Adrenal gland (tissue), 12 donors: Measurements from ENCODE around the gene PNN. TPM values are rescaled to one million over a fixed set of nuclear protein-coding genes. Genes with fewer than 3 reads are reported as not detected.
"Not testable (repeated sequence)": the region's sequence is repeated elsewhere in the genome, so short reads cannot be mapped to it uniquely, and the experiment has no call there.

ENCODE experiments used
- DNase-seq, 7 donors: peaks; one replicate each; pipeline ENCODE4 v3.0.0-alpha.2; 2019 to 2020
- H3K27ac ChIP-seq, 5 donors: fragments of 200-600 bp; sonication (generic) in 4 of 5; 1 replicate in 3 of 5; 2 replicates in 2 of 5; pipeline versions ENCODE4 v1.5.1 to v1.8.0; 2016 to 2020; ENCODE audit warnings: mild to moderate bottlenecking in 1 of 5
- H3K27me3 ChIP-seq: fragments of 200-600 bp; 2 replicates; pipeline ENCODE4 v1.8.0; 2021
- H3K36me3 ChIP-seq, 2 donors: fragments of 200-600 bp; replicated peaks in 1 of 2; 1 replicate in 1 of 2; 2 replicates in 1 of 2; pipeline versions ENCODE4 v1.5.1 to v1.8.0; 2018 to 2022
- H3K4me1 ChIP-seq, 2 donors: fragments of 200-600 bp; replicated peaks in 1 of 2; 1 replicate in 1 of 2; 2 replicates in 1 of 2; pipeline versions ENCODE4 v1.5.1 to v1.8.0; 2018 to 2021
- H3K4me3 ChIP-seq, 4 donors: fragments of 200-600 bp; sonication (generic) in 3 of 4; one replicate each; pipeline ENCODE4 v1.5.1; 2016 to 2018
- H3K9me3 ChIP-seq, 3 donors: fragments of 200-600 bp; sonication (generic) in 1 of 3; replicated peaks in 1 of 3; 1 replicate in 2 of 3; 2 replicates in 1 of 3; pipeline versions ENCODE4 v1.5.1 to v1.8.0; 2016 to 2021
- CTCF ChIP-seq, 6 experiments: fragments of 450-650 bp in 4 of 6; fragments of 200-600 bp in 2 of 6; sonication (generic) in 1 of 6; IDR thresholded peaks; 1 replicate in 5 of 6; 2 replicates in 1 of 6; pipeline versions ENCODE4 v1.5.1 to v1.8.0; 2016 to 2021; ENCODE audit warnings: antibody characterized with exemption in 6 of 6, mild to moderate bottlenecking in 2 of 6, moderate library complexity in 1 of 6
- POLR2A ChIP-seq, 2 donors: fragments of 450-650 bp; IDR thresholded peaks; one replicate each; pipeline ENCODE4 v1.6.1; 2017; ENCODE audit warnings: antibody characterized with exemption in 2 of 2, mild to moderate bottlenecking in 2 of 2, moderate library complexity in 1 of 2
- WGBS, 4 donors: extraction: QIAGEN DNeasy Blood & Tissue Kit in 2 of 4; methylation state at CpG; one replicate each; pipeline versions ENCODE4 v1.1.5 to v1.1.7; 2013 to 2017; 5-methylcytosine and 5-hydroxymethylcytosine counted together
- intact Hi-C, 2 donors: fragments of 100-400 bp; cut with DNase I; formaldehyde crosslinking; loops; one replicate each; pipeline versions ENCODE4 v1.14.1 to v1.15.0; 2022 to 2023
- polyA plus RNA-seq, 3 donors: library from polyadenylated mRNA; stranded (reverse); fragments of 200-250 nt in 2 of 3; fragments of 350-450 nt in 1 of 3; fragmentation: Illumina TruSeq in 1 of 3; extraction: RNeasy Lipid Tissue Mini Kit (QIAGEN cat#74804) in 1 of 3; gene quantifications; one replicate each; pipeline ENCODE4 v1.2.3, GENCODE V29; 2013 to 2014
- total RNA-seq, 9 donors: library from RNA; depleted of rRNA in 4 of 9; stranded (reverse); fragments of >200 nt in 4 of 9; fragments of 120-200 nt in 1 of 9; fragmentation: NEBNext Ultra II Directional in 1 of 9; extraction: Animal tissue kit (Norgen Biotek cat#: 25700) in 1 of 9; gene quantifications; one replicate each; pipeline versions ENCODE4 v1.1.0 to v1.2.4, GENCODE V29; 2013 to 2023
- donor health status: healthy with polysubstance abuse.
- donor health status: Bipolar disorder and iron deficiency.
- donor health status: DM: yes; HTN: yes; CAD: no.
- donor health status: DM: no; HTN: no; CAD: no.
- donor health status: DM: no; HTN: no; CAD: no.
- donor health status: DM: yes; HTN: yes; CAD: no.

The PNN gene
- total and polyA plus RNA-seq, 12 donors: 11.3 to 86.0 (median 41.5) TPM

- no peak for DNase-seq
- H3K4me1 ChIP-seq: peaks cover 6 to 10% of the 10 kb centered on the region in 2 donors
- intact Hi-C loops: no loop called here
- no peaks in the 10 kb centered on the region for H3K36me3 ChIP-seq
- whole genome bisulfite sequencing, 4 donors: 75 to 92% (median 84%) methylated on average over 5 of the region's 5 CpGs
- TF ChIP-seq CTCF (IDR thresholded peaks at IDR 0.05) (no peak), POLR2A (IDR thresholded peaks at IDR 0.05) (no peak)
- no peak overlapping the region for H3K4me3 ChIP-seq
- no peak overlapping the region for H3K27ac ChIP-seq
- no peaks in the 10 kb centered on the region for H3K9me3 ChIP-seq
- no peaks in the 10 kb centered on the region for H3K27me3 ChIP-seq
Observed at GRCh38 chr14:39230416-39231035, 55.5 kb downstream of the PNN start.

- 88 to 91% (median 89%) methylated on average over 11 of the region's 11 CpGs for WGBS, 4 donors
- H3K9me3 ChIP-seq: not testable (repeated sequence)
Observed at GRCh38 chr14:39231751-39232553, 56.9 kb downstream of the PNN start.

More at GRCh38 chr14:39231751-39232553, 56.9 kb downstream of the PNN start:
- H3K36me3 ChIP-seq, intact Hi-C loops, H3K4me3 ChIP-seq, H3K27ac ChIP-seq, H3K27me3 ChIP-seq: not testable (repeated sequence)
- peak in 1 of 7 donors; percentile 17 for DNase-seq
- TF ChIP-seq CTCF (IDR thresholded peaks at IDR 0.05): peak in 2 of 6 experiments; percentile 24 to 43
- H3K4me1 ChIP-seq: peaks cover 6 to 10% of the 10 kb centered on the region in 2 donors

Other genes starting within 250 kb of the PNN start
- gene SEC23A, start 72.0 kb upstream of the PNN start, total RNA-seq: 100 to 1,000 TPM in 4 of 9 donors, 10 to 100 TPM in 5; 72.0 to 201 (median 98.5) TPM
- 10 to 100 TPM; 10.9 to 86.2 (median 15.5) TPM for gene SEC23A, start 72.0 kb upstream of the PNN start, polyA plus RNA-seq
- gene GEMIN2, start 60.9 kb upstream of the PNN start, total RNA-seq: 10 to 100 TPM in 5 of 9 donors, 1 to 10 TPM in 4; 1.1 to 21.2 (median 10.6) TPM
- gene GEMIN2, start 60.9 kb upstream of the PNN start, polyA plus RNA-seq: 10 to 100 TPM in 1 of 3 donors, 1 to 10 TPM in 2; 6.6 to 12.4 (median 8.5) TPM
- 10 to 100 TPM; 19.7 to 46.6 (median 32.4) TPM for gene TRAPPC6B, start 4.9 kb upstream of the PNN start, total RNA-seq
- 10 to 100 TPM; 11.1 to 42.2 (median 13.4) TPM for gene TRAPPC6B, start 4.9 kb upstream of the PNN start, polyA plus RNA-seq
- gene MIA2, start 58.7 kb downstream of the PNN start, total RNA-seq: 10 to 100 TPM; 24.8 to 62.0 (median 42.9) TPM
- gene MIA2, start 58.7 kb downstream of the PNN start, polyA plus RNA-seq: 10 to 100 TPM; 25.0 to 60.0 (median 39.2) TPM